Adrenal gland (tissue), 12 donors: ENCODE data around the gene ATP8A2. TPM values are rescaled to one million over a fixed set of nuclear protein-coding genes. Genes with fewer than 3 reads are reported as not detected.

Experiments
- DNase-seq, 7 donors: peaks; one replicate each; pipeline ENCODE4 v3.0.0-alpha.2; 2019 to 2020
- H3K27ac ChIP-seq, 5 donors: fragments of 200-600 bp; sonication (generic) in 4 of 5; 1 replicate in 3 of 5; 2 replicates in 2 of 5; pipeline versions ENCODE4 v1.5.1 to v1.8.0; 2016 to 2020; ENCODE audit warnings: mild to moderate bottlenecking in 1 of 5
- H3K27me3 ChIP-seq: fragments of 200-600 bp; 2 replicates; pipeline ENCODE4 v1.8.0; 2021
- H3K36me3 ChIP-seq, 2 donors: fragments of 200-600 bp; replicated peaks in 1 of 2; 1 replicate in 1 of 2; 2 replicates in 1 of 2; pipeline versions ENCODE4 v1.5.1 to v1.8.0; 2018 to 2022
- H3K4me1 ChIP-seq, 2 donors: fragments of 200-600 bp; replicated peaks in 1 of 2; 1 replicate in 1 of 2; 2 replicates in 1 of 2; pipeline versions ENCODE4 v1.5.1 to v1.8.0; 2018 to 2021
- H3K4me3 ChIP-seq, 4 donors: fragments of 200-600 bp; sonication (generic) in 3 of 4; one replicate each; pipeline ENCODE4 v1.5.1; 2016 to 2018
- H3K9me3 ChIP-seq, 3 donors: fragments of 200-600 bp; sonication (generic) in 1 of 3; replicated peaks in 1 of 3; 1 replicate in 2 of 3; 2 replicates in 1 of 3; pipeline versions ENCODE4 v1.5.1 to v1.8.0; 2016 to 2021
- CTCF ChIP-seq, 6 experiments: fragments of 450-650 bp in 4 of 6; fragments of 200-600 bp in 2 of 6; sonication (generic) in 1 of 6; IDR thresholded peaks; 1 replicate in 5 of 6; 2 replicates in 1 of 6; pipeline versions ENCODE4 v1.5.1 to v1.8.0; 2016 to 2021; ENCODE audit warnings: antibody characterized with exemption in 6 of 6, mild to moderate bottlenecking in 2 of 6, moderate library complexity in 1 of 6
- POLR2A ChIP-seq, 2 donors: fragments of 450-650 bp; IDR thresholded peaks; one replicate each; pipeline ENCODE4 v1.6.1; 2017; ENCODE audit warnings: antibody characterized with exemption in 2 of 2, mild to moderate bottlenecking in 2 of 2, moderate library complexity in 1 of 2
- WGBS, 4 donors: extraction: QIAGEN DNeasy Blood & Tissue Kit in 2 of 4; methylation state at CpG; one replicate each; pipeline versions ENCODE4 v1.1.5 to v1.1.7; 2013 to 2017; 5-methylcytosine and 5-hydroxymethylcytosine counted together
- intact Hi-C, 2 donors: fragments of 100-400 bp; cut with DNase I; formaldehyde crosslinking; loops; one replicate each; pipeline versions ENCODE4 v1.14.1 to v1.15.0; 2022 to 2023
- polyA plus RNA-seq, 3 donors: library from polyadenylated mRNA; stranded (reverse); fragments of 200-250 nt in 2 of 3; fragments of 350-450 nt in 1 of 3; fragmentation: Illumina TruSeq in 1 of 3; extraction: RNeasy Lipid Tissue Mini Kit (QIAGEN cat#74804) in 1 of 3; gene quantifications; one replicate each; pipeline ENCODE4 v1.2.3, GENCODE V29; 2013 to 2014
- total RNA-seq, 9 donors: library from RNA; depleted of rRNA in 4 of 9; stranded (reverse); fragments of >200 nt in 4 of 9; fragments of 120-200 nt in 1 of 9; fragmentation: NEBNext Ultra II Directional in 1 of 9; extraction: Animal tissue kit (Norgen Biotek cat#: 25700) in 1 of 9; gene quantifications; one replicate each; pipeline versions ENCODE4 v1.1.0 to v1.2.4, GENCODE V29; 2013 to 2023
- donor health status: healthy with polysubstance abuse.
- donor health status: Bipolar disorder and iron deficiency.
- donor health status: DM: yes; HTN: yes; CAD: no.
- donor health status: DM: no; HTN: no; CAD: no.
- donor health status: DM: no; HTN: no; CAD: no.
- donor health status: DM: yes; HTN: yes; CAD: no.

The ATP8A2 gene
- total and polyA plus RNA-seq, 12 donors = 0.77 to 14.0 (median 4.3) TPM

- Histone ChIP-seq H3K4me3 (no peak overlapping the region), H3K9me3 (no peaks in the 10 kb centered on the region), H3K36me3 (no peaks in the 10 kb centered on the region), H3K27me3 (no peaks in the 10 kb centered on the region), H3K4me1 (no peaks in the 10 kb centered on the region), H3K27ac (no peak overlapping the region)
- 80 to 82% (median 81%) methylated on average over 10 to 13 of the region's 13 CpGs for WGBS, 4 donors
- TF ChIP-seq POLR2A (IDR thresholded peaks at IDR 0.05) (no peak), CTCF (IDR thresholded peaks at IDR 0.05) (no peak)
- intact Hi-C loops = no loop called here
- no peak for DNase-seq
Observed at GRCh38 chr13:25973085-25973484, 601.3 kb downstream of the ATP8A2 start.

GRCh38 chr13:25973576-25973975, 601.8 kb downstream of the ATP8A2 start:
- Histone ChIP-seq H3K4me1 (no peaks in the 10 kb centered on the region), H3K4me3 (no peak overlapping the region), H3K36me3 (no peaks in the 10 kb centered on the region), H3K27ac (no peak overlapping the region), H3K9me3 (no peaks in the 10 kb centered on the region), H3K27me3 (no peaks in the 10 kb centered on the region)
- WGBS, 4 donors = 71 to 72% (median 72%) methylated on average over 7 of the region's 7 CpGs
- TF ChIP-seq CTCF (IDR thresholded peaks at IDR 0.05) (no peak), POLR2A (IDR thresholded peaks at IDR 0.05) (no peak)
- intact Hi-C loops = no loop called here
- no peak for DNase-seq

GRCh38 chr13:25977216-25977615, 605.4 kb downstream of the ATP8A2 start:
- TF ChIP-seq CTCF (IDR thresholded peaks at IDR 0.05) = no peak
- TF ChIP-seq POLR2A (IDR thresholded peaks at IDR 0.05) = no peak
- H3K36me3 ChIP-seq = no peaks in the 10 kb centered on the region
- 37 to 54% (median 43%) methylated on average over 10 of the region's 10 CpGs for WGBS, 4 donors
- DNase-seq = no peak
- intact Hi-C loops = no loop called here
- no peak overlapping the region for H3K4me3 ChIP-seq
- H3K27ac ChIP-seq = no peak overlapping the region
- no peaks in the 10 kb centered on the region for H3K4me1 ChIP-seq
- H3K9me3 ChIP-seq = no peaks in the 10 kb centered on the region
- no peaks in the 10 kb centered on the region for H3K27me3 ChIP-seq

- TF ChIP-seq CTCF (IDR thresholded peaks at IDR 0.05) (no peak), POLR2A (IDR thresholded peaks at IDR 0.05) (no peak)
- H3K4me3 ChIP-seq = no peak overlapping the region
- H3K4me1 ChIP-seq = no peaks in the 10 kb centered on the region
- no peaks in the 10 kb centered on the region for H3K36me3 ChIP-seq
- no peak overlapping the region for H3K27ac ChIP-seq
- H3K9me3 ChIP-seq = no peaks in the 10 kb centered on the region
- no peaks in the 10 kb centered on the region for H3K27me3 ChIP-seq
- intact Hi-C loops = no loop called here
- WGBS, 4 donors = 57 to 62% (median 61%) methylated on average over 4 of the region's 4 CpGs
- DNase-seq = no peak
Observed at GRCh38 chr13:25977671-25978070, 605.9 kb downstream of the ATP8A2 start.
